ENCODE measurements around the gene CEP128. TPM values are rescaled to one million over a fixed set of nuclear protein-coding genes. Genes with fewer than 3 reads are reported as not detected.

CEP128 gene
- total RNA-seq, 1 experiment from 2014 or later, result 27.3 TPM

- no peak overlapping the region for H3K4me3 ChIP-seq (ENCODE audit: low read depth, low read length, poor library complexity, severe bottlenecking)
- no peaks in the 10 kb centered on the region for H3K27me3 ChIP-seq (replicated peaks; ENCODE audit: insufficient read depth, low read depth, low read length, poor library complexity)
- H3K9me3 ChIP-seq (ENCODE audit: low read depth, low read length, poor library complexity, severe bottlenecking), result no peaks in the 10 kb centered on the region
- DNase-seq (ENCODE audit: low spot score), result no peak
- BruUV-seq (replicated peaks), result no TSS peak
- intact Hi-C loops (cut with micrococcal nuclease; ENCODE audit: unreplicated experiment), result no loop called here
- POLR2A ChIA-PET (ENCODE audit: low non-redundant PET), result no interaction called here
- H3K4me1 ChIP-seq (ENCODE audit: insufficient read depth, low read length, poor library complexity, severe bottlenecking), result no peaks in the 10 kb centered on the region
- CTCF ChIA-PET, result no interaction called here
- H3K27ac ChIP-seq (ENCODE audit: low read depth, low read length, poor library complexity, severe bottlenecking), result no peak overlapping the region
- H3K36me3 ChIP-seq (ENCODE audit: insufficient read depth, low read length, poor library complexity, severe bottlenecking), result no peaks in the 10 kb centered on the region
- TF ChIP-seq CTCF (conservative IDR thresholded peaks at IDR 0.05; ENCODE audit: low read depth, low read length) (no peak), EZH2 (IDR thresholded peaks at IDR 0.05; ENCODE audit: borderline replicate concordance, low read depth, low read length, poor library complexity, severe bottlenecking) (no peak)
Measured at GRCh38 chr14:80522411-80522810, 419.1 kb downstream of the CEP128 start.

- CTCF ChIA-PET, result no interaction called here
- Histone ChIP-seq H3K4me3 (ENCODE audit: low read depth, low read length, poor library complexity, severe bottlenecking) (no peak overlapping the region), H3K36me3 (ENCODE audit: insufficient read depth, low read length, poor library complexity, severe bottlenecking) (no peaks in the 10 kb centered on the region), H3K4me1 (ENCODE audit: insufficient read depth, low read length, poor library complexity, severe bottlenecking) (no peaks in the 10 kb centered on the region), H3K27ac (ENCODE audit: low read depth, low read length, poor library complexity, severe bottlenecking) (no peak overlapping the region), H3K27me3 (replicated peaks; ENCODE audit: insufficient read depth, low read depth, low read length, poor library complexity) (no peaks in the 10 kb centered on the region), H3K9me3 (ENCODE audit: low read depth, low read length, poor library complexity, severe bottlenecking) (no peaks in the 10 kb centered on the region)
- BruUV-seq (replicated peaks), result no TSS peak
- POLR2A ChIA-PET (ENCODE audit: low non-redundant PET), result no interaction called here
- TF ChIP-seq EZH2 (IDR thresholded peaks at IDR 0.05; ENCODE audit: borderline replicate concordance, low read depth, low read length, poor library complexity, severe bottlenecking), result no peak
- no peak for TF ChIP-seq CTCF (conservative IDR thresholded peaks at IDR 0.05; ENCODE audit: low read depth, low read length)
- intact Hi-C loops (cut with micrococcal nuclease; ENCODE audit: unreplicated experiment), result no loop called here
- DNase-seq (ENCODE audit: low spot score), result no peak
Measured at GRCh38 chr14:80521456-80521855, 420.1 kb downstream of the CEP128 start.

- intact Hi-C loops (cut with micrococcal nuclease; ENCODE audit: unreplicated experiment), result no loop called here
- Histone ChIP-seq H3K27ac (ENCODE audit: low read depth, low read length, poor library complexity, severe bottlenecking) (no peak overlapping the region), H3K4me1 (ENCODE audit: insufficient read depth, low read length, poor library complexity, severe bottlenecking) (no peaks in the 10 kb centered on the region), H3K36me3 (ENCODE audit: insufficient read depth, low read length, poor library complexity, severe bottlenecking) (no peaks in the 10 kb centered on the region), H3K4me3 (ENCODE audit: low read depth, low read length, poor library complexity, severe bottlenecking) (no peak overlapping the region), H3K9me3 (ENCODE audit: low read depth, low read length, poor library complexity, severe bottlenecking) (no peaks in the 10 kb centered on the region), H3K27me3 (replicated peaks; ENCODE audit: insufficient read depth, low read depth, low read length, poor library complexity) (no peaks in the 10 kb centered on the region)
- no TSS peak for BruUV-seq (replicated peaks)
- no peak for DNase-seq (ENCODE audit: low spot score)
- TF ChIP-seq EZH2 (IDR thresholded peaks at IDR 0.05; ENCODE audit: borderline replicate concordance, low read depth, low read length, poor library complexity, severe bottlenecking) (no peak), CTCF (conservative IDR thresholded peaks at IDR 0.05; ENCODE audit: low read depth, low read length) (no peak)
- ChIA-PET CTCF (no interaction called here), POLR2A (ENCODE audit: low non-redundant PET) (no interaction called here)
Measured at GRCh38 chr14:80519002-80519401, 422.5 kb downstream of the CEP128 start.

Data from A673 (cell line).